ENCODE results near the gene SH3D21. TPM values are rescaled to one million over a fixed set of nuclear protein-coding genes. Genes with fewer than 3 reads are reported as not detected.

SH3D21 gene
- total RNA-seq, 1 donor from 2014 or later: 17.2 TPM

GRCh38 chr1:36269408-36269838 is 36.7 kb upstream of the SH3D21 start:
- no peaks in the 10 kb centered on the region for H3K27me3 ChIP-seq
- no peak overlapping the region for H3K4me3 ChIP-seq
- no peak overlapping the region for H3K27ac ChIP-seq
- H3K36me3 ChIP-seq: peaks cover 0 to 7% of the 10 kb centered on the region in 2 donors
- TF ChIP-seq POLR2A (IDR thresholded peaks at IDR 0.05) (no peak), POLR2AphosphoS5 (IDR thresholded peaks at IDR 0.05; ENCODE audit: insufficient read depth in 1 of 2, low read depth in 1 of 2) (no peak)
- no peak for DNase-seq (ENCODE audit: extremely low spot score in 2 of 2)
- intact Hi-C loops (cut with DNase I): no loop called here
- peaks cover 21% of the 10 kb centered on the region for H3K4me1 ChIP-seq
- H3K9me3 ChIP-seq: no peaks in the 10 kb centered on the region

DNA sequence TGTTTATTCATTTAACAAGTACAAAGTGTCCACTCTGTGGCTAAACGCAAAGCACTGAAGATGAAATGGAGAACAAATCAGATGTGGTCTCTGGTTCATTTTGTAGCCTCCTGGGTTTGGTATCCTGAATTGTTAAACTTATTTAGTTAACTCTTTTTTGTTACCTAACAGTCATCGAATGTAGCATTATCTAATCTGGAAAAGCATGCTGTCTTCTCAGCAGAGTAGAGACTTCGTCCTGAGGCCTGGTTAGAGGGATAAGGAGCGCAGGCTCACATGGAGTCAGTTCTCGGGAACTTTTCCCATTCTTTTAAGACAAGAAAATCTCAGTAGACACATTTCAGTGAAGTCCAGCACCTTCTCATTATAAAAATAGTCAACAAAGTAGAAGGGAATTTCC is 33.1 kb upstream of the SH3D21 start:
- Histone ChIP-seq H3K36me3 (peaks cover 0 to 7% of the 10 kb centered on the region in 2 donors), H3K27me3 (no peaks in the 10 kb centered on the region), H3K9me3 (no peaks in the 10 kb centered on the region), H3K4me1 (peaks cover 21% of the 10 kb centered on the region), H3K27ac (no peak overlapping the region), H3K4me3 (no peak overlapping the region)
- intact Hi-C loops (cut with DNase I): no loop called here
- TF ChIP-seq POLR2A (IDR thresholded peaks at IDR 0.05) (no peak), CTCF (IDR thresholded peaks at IDR 0.05) (no peak), POLR2AphosphoS5 (IDR thresholded peaks at IDR 0.05; ENCODE audit: insufficient read depth in 1 of 2, low read depth in 1 of 2) (no peak)
- no peak for DNase-seq (ENCODE audit: extremely low spot score in 2 of 2)

- Histone ChIP-seq H3K27me3 (no peaks in the 10 kb centered on the region), H3K27ac (no peak overlapping the region), H3K9me3 (no peaks in the 10 kb centered on the region), H3K4me1 (peaks cover 22% of the 10 kb centered on the region), H3K36me3 (peaks cover 0 to 7% of the 10 kb centered on the region in 2 donors), H3K4me3 (no peak overlapping the region)
- no peak for TF ChIP-seq CTCF (IDR thresholded peaks at IDR 0.05)
- TF ChIP-seq POLR2A (IDR thresholded peaks at IDR 0.05): no peak
- no peak for TF ChIP-seq POLR2AphosphoS5 (IDR thresholded peaks at IDR 0.05; ENCODE audit: insufficient read depth in 1 of 2, low read depth in 1 of 2)
- no peak for DNase-seq (ENCODE audit: extremely low spot score in 2 of 2)
- intact Hi-C loops (cut with DNase I): no loop called here
Observed at GRCh38 chr1:36274201-36274600, 32.0 kb upstream of the SH3D21 start.

DNA sequence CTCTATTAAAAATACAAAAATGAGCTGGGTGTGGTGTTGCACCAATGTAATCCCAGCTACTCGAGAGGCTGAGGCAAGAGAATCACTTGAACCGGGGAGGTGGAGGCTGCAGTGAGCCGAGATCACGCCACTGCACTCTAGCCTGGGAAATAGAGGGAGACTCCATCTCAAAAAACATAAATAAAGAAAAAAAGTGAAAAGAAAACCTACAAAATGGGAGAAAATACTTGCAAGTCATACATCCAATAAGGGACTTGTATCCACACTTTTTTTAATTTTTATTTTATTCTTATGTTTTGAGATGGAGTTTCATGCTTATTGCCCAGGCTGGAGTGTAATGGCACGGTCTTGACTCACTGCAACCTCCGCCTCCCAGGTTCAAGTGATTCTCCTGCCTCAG is 29.5 kb upstream of the SH3D21 start:
- TF ChIP-seq POLR2AphosphoS5 (IDR thresholded peaks at IDR 0.05; ENCODE audit: insufficient read depth in 1 of 2, low read depth in 1 of 2): no peak
- no peak for TF ChIP-seq CTCF (IDR thresholded peaks at IDR 0.05)
- no peak for TF ChIP-seq POLR2A (IDR thresholded peaks at IDR 0.05)
- Histone ChIP-seq H3K9me3 (no peaks in the 10 kb centered on the region), H3K4me3 (no peak overlapping the region), H3K4me1 (peaks cover 32% of the 10 kb centered on the region), H3K27ac (no peak overlapping the region), H3K27me3 (no peaks in the 10 kb centered on the region), H3K36me3 (peaks cover 0 to 7% of the 10 kb centered on the region in 2 donors)
- intact Hi-C loops (cut with DNase I): no loop called here
- no peak for DNase-seq (ENCODE audit: extremely low spot score in 2 of 2)

- Histone ChIP-seq H3K4me3 (no peak overlapping the region), H3K9me3 (no peaks in the 10 kb centered on the region), H3K27ac (no peak overlapping the region), H3K36me3 (peaks cover 0 to 4% of the 10 kb centered on the region in 2 donors), H3K4me1 (peaks cover 24% of the 10 kb centered on the region), H3K27me3 (no peaks in the 10 kb centered on the region)
- no peak for DNase-seq (ENCODE audit: extremely low spot score in 2 of 2)
- intact Hi-C loops (cut with DNase I): no loop called here
- TF ChIP-seq POLR2AphosphoS5 (IDR thresholded peaks at IDR 0.05; ENCODE audit: insufficient read depth in 1 of 2, low read depth in 1 of 2) (no peak), POLR2A (IDR thresholded peaks at IDR 0.05) (no peak), CTCF (IDR thresholded peaks at IDR 0.05) (no peak)
Observed at GRCh38 chr1:36279110-36279788, 26.9 kb upstream of the SH3D21 start.
